Ureter (tissue), 1 donor: ENCODE results near the gene GLTPD2. TPM values are rescaled to one million over a fixed set of nuclear protein-coding genes. Genes with fewer than 3 reads are reported as not detected.

ENCODE experiments used
- total RNA-seq: library from RNA; stranded (reverse); gene quantifications from one replicate; pipeline ENCODE4 v1.2.4, GENCODE V29; 2023
- donor health status: DM: yes; HTN: yes; CAD: no.

The GLTPD2 gene
- total RNA-seq, 1 donor from 2014 or later, result not detected

Other genes starting within 250 kb of the GLTPD2 start
- 110 TPM for gene MYBBP1A, start 233.6 kb upstream of the GLTPD2 start, total RNA-seq
- 83.6 TPM for gene GGT6, start 228.4 kb upstream of the GLTPD2 start, total RNA-seq
- 2.0 TPM for gene SMTNL2, start 204.4 kb upstream of the GLTPD2 start, total RNA-seq
- 1.2 TPM for gene ALOX15, start 147.3 kb upstream of the GLTPD2 start, total RNA-seq
- gene PELP1, start 84.8 kb upstream of the GLTPD2 start, total RNA-seq, result 56.9 TPM
- gene ARRB2, start 78.3 kb upstream of the GLTPD2 start, total RNA-seq, result 40.8 TPM
- gene MED11, start 57.5 kb upstream of the GLTPD2 start, total RNA-seq, result 19.5 TPM
- gene ZMYND15, start 49.1 kb upstream of the GLTPD2 start, total RNA-seq, result 1.7 TPM
- gene CXCL16, start 49.0 kb upstream of the GLTPD2 start, total RNA-seq, result 26.8 TPM
- not detected for gene TM4SF5, start 17.1 kb upstream of the GLTPD2 start, total RNA-seq
- 0.89 TPM for gene VMO1, start 2.6 kb upstream of the GLTPD2 start, total RNA-seq
- gene PSMB6, start 7.2 kb downstream of the GLTPD2 start, total RNA-seq, result 97.9 TPM
- 59.1 TPM for gene PLD2, start 18.2 kb downstream of the GLTPD2 start, total RNA-seq
- 119 TPM for gene MINK1, start 44.4 kb downstream of the GLTPD2 start, total RNA-seq
- 4.6 TPM for gene C17orf107, start 110.6 kb downstream of the GLTPD2 start, total RNA-seq
- gene CHRNE, start 114.1 kb downstream of the GLTPD2 start, total RNA-seq, result 1.2 TPM
- gene GP1BA, start 143.3 kb downstream of the GLTPD2 start, total RNA-seq, result not detected
- gene SLC25A11, start 151.1 kb downstream of the GLTPD2 start, total RNA-seq, result 62.0 TPM
- 129 TPM for gene RNF167, start 151.3 kb downstream of the GLTPD2 start, total RNA-seq
- 598 TPM for gene PFN1, start 159.6 kb downstream of the GLTPD2 start, total RNA-seq
- 6.2 TPM for gene ENO3, start 162.2 kb downstream of the GLTPD2 start, total RNA-seq
- 66.4 TPM for gene SPAG7, start 178.9 kb downstream of the GLTPD2 start, total RNA-seq
- 86.0 TPM for gene CAMTA2, start 198.7 kb downstream of the GLTPD2 start, total RNA-seq
- 1.1 TPM for gene INCA1, start 208.6 kb downstream of the GLTPD2 start, total RNA-seq
- gene KIF1C, start 209.0 kb downstream of the GLTPD2 start, total RNA-seq, result 141 TPM
- 2.5 TPM for gene SLC52A1, start 246.5 kb downstream of the GLTPD2 start, total RNA-seq